Testis (tissue), 3 donors: ENCODE measurements around the gene ATP2A3. TPM values are rescaled to one million over a fixed set of nuclear protein-coding genes. Genes with fewer than 3 reads are reported as not detected.

Source experiments
- DNase-seq: peaks from one replicate; pipeline ENCODE4 v3.0.0-alpha.2; 2019
- H3K27ac ChIP-seq, 2 donors: fragments of 200-600 bp; sonication (generic); one replicate each; pipeline ENCODE4 v1.5.1; 2019
- H3K27me3 ChIP-seq: fragments of 200-600 bp; sonication (generic); one replicate; pipeline ENCODE4 v1.5.1; 2019
- H3K36me3 ChIP-seq: fragments of 200-600 bp; sonication (generic); one replicate; pipeline ENCODE4 v1.5.1; 2017; ENCODE audit warnings: low read depth; ENCODE audit errors: missing control alignments
- H3K4me1 ChIP-seq: fragments of 200-600 bp; sonication (generic); one replicate; pipeline ENCODE4 v1.5.1; 2019
- H3K4me3 ChIP-seq, 2 donors: fragments of 200-600 bp; sonication (generic); one replicate each; pipeline ENCODE4 v1.5.1; 2017 to 2019
- H3K9me3 ChIP-seq: fragments of 200-600 bp; sonication (generic); one replicate; pipeline ENCODE4 v1.5.1; 2017
- POLR2A ChIP-seq: fragments of 450-650 bp; IDR thresholded peaks from one replicate; pipeline ENCODE4 v1.6.1; 2017; ENCODE audit warnings: antibody characterized with exemption, mild to moderate bottlenecking, moderate library complexity
- WGBS, 2 donors: methylation state at CpG; one replicate each; pipeline ENCODE4 v1.1.5; 2018; 5-methylcytosine and 5-hydroxymethylcytosine counted together
- intact Hi-C: fragments of 100-400 bp; cut with DNase I; formaldehyde crosslinking; loops from one replicate; pipeline ENCODE4 v1.15.1; 2023; ENCODE audit warnings: low total_unique reads
- polyA plus RNA-seq: library from polyadenylated mRNA; stranded (reverse); fragments of 350-450 nt; fragmentation: Illumina TruSeq; extraction: RNeasy Lipid Tissue Mini Kit (QIAGEN cat#74804); gene quantifications from one replicate; pipeline ENCODE4 v1.2.3, GENCODE V29; 2014; ENCODE audit warnings: low read depth, low replicate concordance; ENCODE audit not compliant: insufficient read depth
- total RNA-seq, 2 donors: library from RNA; depleted of rRNA; stranded (reverse); fragments of >200 nt; gene quantifications; one replicate each; pipeline ENCODE4 v1.2.3, GENCODE V29; 2016
- TF ChIP-seq, protein P1 (sequence below), 3 experiments: fragments of 450-650 bp in 2 of 3; fragments of 200-600 bp in 1 of 3; sonication (generic) in 1 of 3; IDR thresholded peaks; one replicate each; pipeline ENCODE4 v1.5.1; 2016 to 2019; ENCODE audit warnings: antibody characterized with exemption in 3 of 3, mild to moderate bottlenecking in 2 of 3, moderate library complexity in 1 of 3

Gene ATP2A3
- total and polyA plus RNA-seq, 3 donors from 2014 or later: 8.0 to 19.6 (median 8.2) TPM

DNA sequence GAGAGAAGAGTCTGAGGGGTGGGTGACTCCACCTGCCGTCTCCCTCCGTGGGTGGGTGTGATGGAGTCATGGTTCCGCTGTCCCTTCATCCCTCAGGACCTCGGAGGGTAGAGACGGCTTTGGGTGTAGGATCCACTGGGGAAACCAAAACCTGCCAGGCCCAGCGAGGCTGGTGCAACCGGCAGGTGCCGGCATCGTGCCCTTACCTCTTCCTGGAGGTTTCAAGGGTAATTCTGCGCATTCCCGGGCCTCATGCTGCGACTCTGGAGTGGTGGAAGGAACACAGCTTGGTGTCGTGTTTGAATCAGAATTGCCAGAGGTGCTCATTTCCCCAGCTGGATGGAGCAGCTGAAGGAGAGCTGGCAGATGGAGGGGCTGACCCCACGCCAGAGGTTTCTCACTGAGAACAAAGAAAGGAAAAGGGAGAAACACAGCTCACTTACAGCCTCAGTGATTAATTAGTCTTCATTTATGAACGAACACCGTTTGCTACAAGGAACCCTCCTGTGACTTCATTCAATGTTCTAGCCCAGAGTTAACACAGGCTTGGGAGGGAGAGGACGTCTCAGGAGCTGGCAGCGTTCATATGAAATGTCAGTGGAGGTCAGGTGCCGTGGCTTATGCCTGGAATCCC, 16.3 kb upstream of the ATP2A3 start:
- H3K4me3 ChIP-seq: no peak overlapping the region
- H3K36me3 ChIP-seq: no peaks in the 10 kb centered on the region
- intact Hi-C loops: no loop called here
- 80 to 87% methylated on average over 19 of the region's 19 CpGs for WGBS, 2 donors
- no peak for TF ChIP-seq POLR2A
- TF ChIP-seq, protein P1, sequence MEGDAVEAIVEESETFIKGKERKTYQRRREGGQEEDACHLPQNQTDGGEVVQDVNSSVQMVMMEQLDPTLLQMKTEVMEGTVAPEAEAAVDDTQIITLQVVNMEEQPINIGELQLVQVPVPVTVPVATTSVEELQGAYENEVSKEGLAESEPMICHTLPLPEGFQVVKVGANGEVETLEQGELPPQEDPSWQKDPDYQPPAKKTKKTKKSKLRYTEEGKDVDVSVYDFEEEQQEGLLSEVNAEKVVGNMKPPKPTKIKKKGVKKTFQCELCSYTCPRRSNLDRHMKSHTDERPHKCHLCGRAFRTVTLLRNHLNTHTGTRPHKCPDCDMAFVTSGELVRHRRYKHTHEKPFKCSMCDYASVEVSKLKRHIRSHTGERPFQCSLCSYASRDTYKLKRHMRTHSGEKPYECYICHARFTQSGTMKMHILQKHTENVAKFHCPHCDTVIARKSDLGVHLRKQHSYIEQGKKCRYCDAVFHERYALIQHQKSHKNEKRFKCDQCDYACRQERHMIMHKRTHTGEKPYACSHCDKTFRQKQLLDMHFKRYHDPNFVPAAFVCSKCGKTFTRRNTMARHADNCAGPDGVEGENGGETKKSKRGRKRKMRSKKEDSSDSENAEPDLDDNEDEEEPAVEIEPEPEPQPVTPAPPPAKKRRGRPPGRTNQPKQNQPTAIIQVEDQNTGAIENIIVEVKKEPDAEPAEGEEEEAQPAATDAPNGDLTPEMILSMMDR (IDR thresholded peaks at IDR 0.05): no peak
- no peak overlapping the region for H3K27ac ChIP-seq
- no peaks in the 10 kb centered on the region for H3K27me3 ChIP-seq
- H3K4me1 ChIP-seq: peaks cover 7% of the 10 kb centered on the region
- H3K9me3 ChIP-seq: no peaks in the 10 kb centered on the region
- no peak for DNase-seq

DNA sequence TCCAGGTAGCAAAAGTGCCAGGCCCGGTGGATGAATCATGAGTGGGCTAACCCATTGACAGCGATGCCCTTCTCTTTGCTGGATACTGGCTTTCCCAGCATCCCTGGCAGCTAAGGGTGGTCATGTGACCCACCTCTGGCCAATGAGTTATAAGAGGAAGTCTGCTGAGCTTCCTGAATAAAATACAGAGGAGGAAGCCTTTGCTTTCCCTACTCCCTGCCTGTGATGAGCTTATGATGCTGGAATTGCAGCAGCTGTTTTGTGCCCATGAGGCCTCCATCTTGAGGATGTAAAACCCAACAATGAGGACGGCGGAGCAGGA, 15.0 kb upstream of the ATP2A3 start:
- WGBS, 2 donors: 85 to 98% methylated on average over 4 of the region's 4 CpGs
- intact Hi-C loops: no loop called here
- no peak for DNase-seq
- H3K4me3 ChIP-seq: no peak overlapping the region
- H3K9me3 ChIP-seq: no peaks in the 10 kb centered on the region
- TF ChIP-seq POLR2A: no peak
- TF ChIP-seq, protein P1 (IDR thresholded peaks at IDR 0.05): no peak
- no peak overlapping the region for H3K27ac ChIP-seq
- H3K27me3 ChIP-seq: no peaks in the 10 kb centered on the region
- no peaks in the 10 kb centered on the region for H3K36me3 ChIP-seq
- H3K4me1 ChIP-seq: peaks cover 7% of the 10 kb centered on the region

DNA sequence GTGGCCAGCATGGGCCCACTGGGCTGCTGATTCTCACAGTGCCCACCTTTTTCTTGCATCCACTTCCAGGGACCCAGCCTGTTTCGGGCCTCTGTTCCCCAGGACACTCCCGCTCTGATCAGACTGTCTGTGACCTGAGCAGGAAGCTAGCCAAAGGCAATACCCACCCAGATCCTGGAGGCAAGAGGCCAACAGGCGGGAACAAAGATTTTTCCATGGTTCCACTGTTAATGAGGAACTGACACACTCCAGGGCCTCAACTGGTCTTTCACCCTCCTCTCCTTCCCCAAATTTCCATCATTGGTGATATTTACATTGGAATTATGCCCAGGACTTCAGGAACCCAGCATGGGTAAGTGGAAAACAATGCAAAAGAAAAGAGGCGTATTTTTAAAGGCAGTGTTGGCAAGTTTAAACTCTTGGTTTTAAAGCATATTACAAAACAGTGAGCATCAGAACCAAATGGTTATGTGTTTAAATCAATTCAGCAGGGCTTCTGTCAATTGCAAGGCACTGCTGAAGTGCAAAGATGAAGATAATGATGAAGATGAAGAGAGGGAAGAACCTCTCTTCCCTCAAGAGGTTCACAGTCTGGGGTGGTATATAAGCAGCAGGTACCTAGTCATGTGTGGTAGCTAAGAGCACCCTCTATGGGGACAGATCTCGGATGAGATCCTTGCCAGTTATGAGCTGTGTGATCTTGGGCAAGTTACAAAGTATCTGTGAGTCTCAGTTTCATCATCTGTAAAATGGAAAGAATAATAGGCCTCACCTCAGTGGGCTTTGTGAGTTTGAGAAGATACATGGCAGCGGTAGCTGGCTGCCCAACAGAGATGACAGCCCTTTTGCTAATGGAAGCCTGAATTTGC, 14.4 kb upstream of the ATP2A3 start:
- no peak for DNase-seq
- H3K27ac ChIP-seq: no peak overlapping the region
- H3K4me3 ChIP-seq: no peak overlapping the region

DNA sequence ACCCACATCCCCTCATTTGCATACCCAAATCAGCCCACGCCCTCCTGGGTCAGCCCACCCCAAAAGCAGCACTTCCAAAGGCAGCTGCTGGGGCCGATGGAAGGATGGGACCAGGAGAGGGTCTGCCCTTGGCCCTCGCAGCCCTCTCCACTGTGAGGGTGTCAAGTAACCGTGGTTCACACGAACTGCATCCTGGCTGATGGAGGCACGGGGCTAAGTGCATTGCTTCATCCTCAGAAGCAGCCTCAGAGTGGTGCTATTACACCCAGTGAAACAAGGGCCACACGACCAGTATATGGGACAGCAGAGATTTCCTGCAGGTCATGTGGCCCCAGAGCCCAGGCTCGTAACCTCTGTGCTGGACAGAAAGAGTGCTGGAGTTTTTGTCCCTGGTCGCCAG, 13.2 kb upstream of the ATP2A3 start:
- no peaks in the 10 kb centered on the region for H3K9me3 ChIP-seq
- intact Hi-C loops: no loop called here
- H3K36me3 ChIP-seq: no peaks in the 10 kb centered on the region
- no peak for TF ChIP-seq POLR2A
- TF ChIP-seq, protein P1 (IDR thresholded peaks at IDR 0.05): no peak
- no peak for DNase-seq
- H3K4me1 ChIP-seq: peaks cover 7% of the 10 kb centered on the region
- no peaks in the 10 kb centered on the region for H3K27me3 ChIP-seq
- no peak overlapping the region for H3K4me3 ChIP-seq
- H3K27ac ChIP-seq: no peak overlapping the region
- WGBS, 2 donors: 57 to 78% methylated on average over 3 to 9 of the region's 9 CpGs

More for the DNA sequence above, 14.4 kb upstream of the ATP2A3 start:
- WGBS, 2 donors: 69 to 75% methylated on average over 6 of the region's 6 CpGs
- H3K36me3 ChIP-seq: no peaks in the 10 kb centered on the region
- TF ChIP-seq, protein P1 (IDR thresholded peaks at IDR 0.05): no peak
- TF ChIP-seq POLR2A: no peak
- no peaks in the 10 kb centered on the region for H3K9me3 ChIP-seq
- H3K27me3 ChIP-seq: no peaks in the 10 kb centered on the region
- intact Hi-C loops: no loop called here
- peaks cover 7% of the 10 kb centered on the region for H3K4me1 ChIP-seq
